ENCODE results near the gene ING3.

ING3 gene

GRCh38 chr7:120985839-120986238 lies 35.3 kb downstream of the ING3 start:
- TF ChIP-seq TAF1 (IDR thresholded peaks at IDR 0.05; ENCODE audit: borderline replicate concordance, insufficient read depth, low read length) (no peak), SIN3A (IDR thresholded peaks at IDR 0.05; ENCODE audit: borderline replicate concordance, insufficient read depth, low read length) (no peak), POLR2AphosphoS5 (IDR thresholded peaks at IDR 0.05; ENCODE audit: low read depth, low read length) (no peak), FOXP2 (optimal IDR thresholded peaks at IDR 0.05; ENCODE audit: borderline replicate concordance, extremely low read depth, extremely low read length, insufficient read depth) (no peak)
- TF ChIP-seq, protein P1, sequence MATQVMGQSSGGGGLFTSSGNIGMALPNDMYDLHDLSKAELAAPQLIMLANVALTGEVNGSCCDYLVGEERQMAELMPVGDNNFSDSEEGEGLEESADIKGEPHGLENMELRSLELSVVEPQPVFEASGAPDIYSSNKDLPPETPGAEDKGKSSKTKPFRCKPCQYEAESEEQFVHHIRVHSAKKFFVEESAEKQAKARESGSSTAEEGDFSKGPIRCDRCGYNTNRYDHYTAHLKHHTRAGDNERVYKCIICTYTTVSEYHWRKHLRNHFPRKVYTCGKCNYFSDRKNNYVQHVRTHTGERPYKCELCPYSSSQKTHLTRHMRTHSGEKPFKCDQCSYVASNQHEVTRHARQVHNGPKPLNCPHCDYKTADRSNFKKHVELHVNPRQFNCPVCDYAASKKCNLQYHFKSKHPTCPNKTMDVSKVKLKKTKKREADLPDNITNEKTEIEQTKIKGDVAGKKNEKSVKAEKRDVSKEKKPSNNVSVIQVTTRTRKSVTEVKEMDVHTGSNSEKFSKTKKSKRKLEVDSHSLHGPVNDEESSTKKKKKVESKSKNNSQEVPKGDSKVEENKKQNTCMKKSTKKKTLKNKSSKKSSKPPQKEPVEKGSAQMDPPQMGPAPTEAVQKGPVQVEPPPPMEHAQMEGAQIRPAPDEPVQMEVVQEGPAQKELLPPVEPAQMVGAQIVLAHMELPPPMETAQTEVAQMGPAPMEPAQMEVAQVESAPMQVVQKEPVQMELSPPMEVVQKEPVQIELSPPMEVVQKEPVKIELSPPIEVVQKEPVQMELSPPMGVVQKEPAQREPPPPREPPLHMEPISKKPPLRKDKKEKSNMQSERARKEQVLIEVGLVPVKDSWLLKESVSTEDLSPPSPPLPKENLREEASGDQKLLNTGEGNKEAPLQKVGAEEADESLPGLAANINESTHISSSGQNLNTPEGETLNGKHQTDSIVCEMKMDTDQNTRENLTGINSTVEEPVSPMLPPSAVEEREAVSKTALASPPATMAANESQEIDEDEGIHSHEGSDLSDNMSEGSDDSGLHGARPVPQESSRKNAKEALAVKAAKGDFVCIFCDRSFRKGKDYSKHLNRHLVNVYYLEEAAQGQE (IDR thresholded peaks at IDR 0.05; ENCODE audit: insufficient read depth in 1 of 2, low read depth in 2 of 2, low read length in 2 of 2): no peak

- no peak for TF ChIP-seq POLR2AphosphoS5 (IDR thresholded peaks at IDR 0.05; ENCODE audit: low read depth, low read length)
- no peak for TF ChIP-seq FOXP2 (optimal IDR thresholded peaks at IDR 0.05; ENCODE audit: borderline replicate concordance, extremely low read depth, extremely low read length, insufficient read depth)
- TF ChIP-seq, protein P1 (IDR thresholded peaks at IDR 0.05; ENCODE audit: insufficient read depth in 1 of 2, low read depth in 2 of 2, low read length in 2 of 2): no peak
- TF ChIP-seq SIN3A (IDR thresholded peaks at IDR 0.05; ENCODE audit: borderline replicate concordance, insufficient read depth, low read length): no peak
- no peak for TF ChIP-seq TAF1 (IDR thresholded peaks at IDR 0.05; ENCODE audit: borderline replicate concordance, insufficient read depth, low read length)
These were observed 36.1 kb downstream of the ING3 start for GRCh38 chr7:120986650-120987049.

- no peak for TF ChIP-seq POLR2AphosphoS5 (IDR thresholded peaks at IDR 0.05; ENCODE audit: low read depth, low read length)
- TF ChIP-seq, protein P1 (IDR thresholded peaks at IDR 0.05; ENCODE audit: insufficient read depth in 1 of 2, low read depth in 2 of 2, low read length in 2 of 2): no peak
- TF ChIP-seq TAF1 (IDR thresholded peaks at IDR 0.05; ENCODE audit: borderline replicate concordance, insufficient read depth, low read length): no peak
- TF ChIP-seq FOXP2 (optimal IDR thresholded peaks at IDR 0.05; ENCODE audit: borderline replicate concordance, extremely low read depth, extremely low read length, insufficient read depth): no peak
- TF ChIP-seq SIN3A (IDR thresholded peaks at IDR 0.05; ENCODE audit: borderline replicate concordance, insufficient read depth, low read length): no peak
These were observed 36.7 kb downstream of the ING3 start for GRCh38 chr7:120987280-120987679.

DNA sequence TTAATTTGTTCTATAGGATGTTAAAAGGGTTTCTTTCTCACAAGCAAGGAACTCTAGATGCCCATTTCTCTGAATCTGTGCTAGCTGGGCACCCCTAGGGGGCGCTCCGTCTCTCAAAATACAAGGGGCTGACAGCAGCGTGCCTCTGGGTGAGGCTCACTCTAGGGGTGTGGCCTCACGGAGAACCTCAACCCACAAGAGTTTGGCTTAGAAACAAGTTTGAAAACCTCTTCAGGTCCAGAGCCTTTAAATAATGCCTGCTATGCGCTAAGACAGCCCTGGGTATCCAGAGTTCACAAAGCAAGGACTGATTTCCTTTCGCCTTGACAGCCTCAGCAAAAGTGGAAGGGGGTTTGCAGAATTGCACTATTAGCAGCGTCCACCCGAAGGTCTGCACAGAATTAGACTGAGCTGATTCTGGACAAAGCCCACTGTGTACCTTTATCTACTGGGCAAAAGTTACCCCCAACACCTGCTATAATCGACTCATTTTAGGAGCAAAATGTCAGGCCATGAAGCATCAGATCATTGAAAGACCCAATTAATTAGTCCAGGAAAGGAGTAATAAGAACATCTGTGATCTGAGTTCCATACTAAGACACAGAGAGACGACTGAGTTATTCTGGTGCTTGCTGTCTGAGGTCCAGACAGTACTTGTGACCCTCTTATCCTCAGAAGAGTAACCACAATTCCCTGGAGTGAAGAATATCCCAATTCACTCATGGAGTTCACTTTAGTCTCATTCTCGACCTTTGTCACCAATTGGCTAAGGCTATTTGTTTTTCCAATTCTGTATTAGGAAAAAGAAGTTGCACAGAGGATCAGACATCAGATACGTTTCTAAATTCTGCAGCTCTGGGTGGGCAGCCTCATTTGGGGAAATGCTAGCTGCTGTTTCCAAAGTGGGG lies 37.4 kb downstream of the ING3 start:
- no peak for TF ChIP-seq FOXP2 (optimal IDR thresholded peaks at IDR 0.05; ENCODE audit: borderline replicate concordance, extremely low read depth, extremely low read length, insufficient read depth)
- TF ChIP-seq, protein P1 (IDR thresholded peaks at IDR 0.05; ENCODE audit: insufficient read depth in 1 of 2, low read depth in 2 of 2, low read length in 2 of 2): no peak
- TF ChIP-seq TAF1 (IDR thresholded peaks at IDR 0.05; ENCODE audit: borderline replicate concordance, insufficient read depth, low read length): no peak
- TF ChIP-seq SIN3A (IDR thresholded peaks at IDR 0.05; ENCODE audit: borderline replicate concordance, insufficient read depth, low read length): no peak
- TF ChIP-seq POLR2AphosphoS5 (IDR thresholded peaks at IDR 0.05; ENCODE audit: low read depth, low read length): no peak

Measured in PFSK-1 (cell line).